DND-41 (cell line): ENCODE measurements around the gene BAX.

Source experiments
- ATAC-seq: fragments of 200-7000 bp; cut with Tn5 transposase; 3 replicates; pipeline ENCODE4 v1.9.1; 2021; ENCODE audit warnings: low read depth; ENCODE audit not compliant: insufficient read depth
- DNase-seq: peaks from one replicate; pipeline ENCODE4 v3.0.0-alpha.2; 2020
- H2AFZ ChIP-seq: 2 replicates; pipeline ENCODE4 v1.6.0; 2012; ENCODE audit warnings: low read depth, low read length
- H3K27ac ChIP-seq: 2 replicates; pipeline ENCODE4 v1.5.1; 2012; ENCODE audit warnings: low read length, inconsistent platforms
- H3K27me3 ChIP-seq: fragments of 200-600 bp; sonication (generic); 2 replicates; pipeline ENCODE4 v1.6.0; 2012; ENCODE audit warnings: low read length, mild to moderate bottlenecking, inconsistent platforms; ENCODE audit not compliant: insufficient read depth, poor library complexity
- H3K36me3 ChIP-seq: 2 replicates; pipeline ENCODE4 v1.5.1; 2012; ENCODE audit warnings: low read length, inconsistent platforms; ENCODE audit not compliant: insufficient read depth
- H3K4me1 ChIP-seq: 2 replicates; pipeline ENCODE4 v1.5.1; 2012; ENCODE audit warnings: mild to moderate bottlenecking, low read length; ENCODE audit not compliant: insufficient read depth
- H3K4me2 ChIP-seq: 2 replicates; pipeline ENCODE4 v1.6.0; 2012; ENCODE audit warnings: mild to moderate bottlenecking, moderate library complexity, low read length, inconsistent platforms; ENCODE audit not compliant: insufficient read depth
- H3K4me3 ChIP-seq, 2 experiments: fragments of 200-600 bp in 1 of 2; shearing (Covaris generic) in 1 of 2; 2 replicates each; pipeline ENCODE4 v1.5.1; 2012 to 2016; ENCODE audit warnings: inconsistent platforms in 2 of 2, low read length in 2 of 2, mild to moderate bottlenecking in 2 of 2, low read depth in 1 of 2, moderate library complexity in 1 of 2
- H3K79me2 ChIP-seq: 2 replicates; pipeline ENCODE4 v1.6.0; 2012; ENCODE audit warnings: low read length, inconsistent platforms; ENCODE audit not compliant: insufficient read depth
- H3K9ac ChIP-seq: 2 replicates; pipeline ENCODE4 v1.6.0; 2012; ENCODE audit warnings: low read depth, mild to moderate bottlenecking, inconsistent platforms, low read length, moderate library complexity
- H3K9me3 ChIP-seq: 2 replicates; pipeline ENCODE4 v1.5.1; 2012; ENCODE audit warnings: low read length, moderate library complexity, mild to moderate bottlenecking, inconsistent platforms; ENCODE audit not compliant: insufficient read depth, severe bottlenecking
- H4K20me1 ChIP-seq: 2 replicates; pipeline ENCODE4 v1.6.0; 2012; ENCODE audit warnings: low read length; ENCODE audit not compliant: insufficient read depth
- EZH2 ChIP-seq: IDR thresholded peaks from 3 replicates; pipeline ENCODE4 v1.6.1; 2012; ENCODE audit warnings: borderline replicate concordance, low read depth, mild to moderate bottlenecking, moderate library complexity, low read length, inconsistent platforms; ENCODE audit not compliant: severe bottlenecking
- TF ChIP-seq, protein P1 (sequence below): IDR thresholded peaks from 2 replicates; pipeline ENCODE4 v1.5.1; 2012; ENCODE audit warnings: borderline replicate concordance, low read length, moderate library complexity, mild to moderate bottlenecking; ENCODE audit not compliant: poor library complexity, severe bottlenecking; ENCODE audit errors: extremely low read depth

BAX gene

DNA sequence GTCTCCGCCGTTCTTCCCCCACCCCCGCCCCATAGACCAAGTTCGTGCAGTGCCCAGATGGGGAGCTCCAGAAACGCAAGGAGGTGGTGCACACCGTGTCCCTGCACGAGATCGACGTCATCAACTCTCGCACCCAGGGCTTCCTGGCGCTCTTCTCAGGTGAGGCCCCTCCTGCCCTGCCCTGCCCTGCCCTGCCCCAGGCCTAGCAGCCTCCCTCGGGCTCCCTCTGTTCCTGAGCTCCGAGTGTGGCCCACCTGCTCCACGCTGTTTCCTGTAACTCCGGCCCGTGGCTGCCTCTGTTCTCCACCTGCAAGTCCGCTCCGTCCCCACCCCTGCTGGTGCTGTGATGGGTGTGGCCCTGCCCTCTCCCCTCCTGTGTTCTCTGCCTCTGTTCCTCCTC, 55.8 kb downstream of the BAX start:
- 0 out of 3 replicates have a peak, but pooled peaks have one; percentile 16 for ATAC-seq
- DNase-seq = no peak
- peaks cover 24% of the 10 kb centered on the region for H4K20me1 ChIP-seq

DNA sequence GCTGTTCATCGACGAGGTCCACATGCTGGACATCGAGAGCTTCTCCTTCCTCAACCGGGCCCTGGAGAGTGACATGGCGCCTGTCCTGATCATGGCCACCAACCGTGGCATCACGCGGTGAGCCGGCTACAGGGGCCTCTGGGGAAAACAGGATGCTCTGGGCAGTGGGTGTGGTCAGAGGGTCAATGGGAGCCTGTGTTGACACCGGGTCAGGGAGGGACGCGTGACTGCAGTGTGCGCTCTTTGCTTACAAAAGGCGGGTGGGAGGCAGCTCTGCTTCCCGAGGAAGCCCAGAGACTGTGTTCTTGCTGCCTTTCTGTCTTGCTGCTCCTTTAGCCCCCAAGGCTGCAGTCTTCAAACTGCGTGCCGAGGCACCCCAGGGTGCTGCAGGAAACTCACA, 56.5 kb downstream of the BAX start:
- ATAC-seq = no peak
- Histone ChIP-seq H3K4me3 (no peak overlapping the region), H3K4me2 (no peak overlapping the region), H3K9me3 (no peaks in the 10 kb centered on the region), H4K20me1 (peaks cover 25% of the 10 kb centered on the region), H3K4me1 (no peaks in the 10 kb centered on the region), H3K27me3 (no peaks in the 10 kb centered on the region), H3K79me2 (no peaks in the 10 kb centered on the region), H3K27ac (no peak overlapping the region), H3K36me3 (peaks cover 85% of the 10 kb centered on the region), H3K9ac (no peak overlapping the region), H2AFZ (no peak overlapping the region)
- no peak for DNase-seq
- TF ChIP-seq, protein P1, sequence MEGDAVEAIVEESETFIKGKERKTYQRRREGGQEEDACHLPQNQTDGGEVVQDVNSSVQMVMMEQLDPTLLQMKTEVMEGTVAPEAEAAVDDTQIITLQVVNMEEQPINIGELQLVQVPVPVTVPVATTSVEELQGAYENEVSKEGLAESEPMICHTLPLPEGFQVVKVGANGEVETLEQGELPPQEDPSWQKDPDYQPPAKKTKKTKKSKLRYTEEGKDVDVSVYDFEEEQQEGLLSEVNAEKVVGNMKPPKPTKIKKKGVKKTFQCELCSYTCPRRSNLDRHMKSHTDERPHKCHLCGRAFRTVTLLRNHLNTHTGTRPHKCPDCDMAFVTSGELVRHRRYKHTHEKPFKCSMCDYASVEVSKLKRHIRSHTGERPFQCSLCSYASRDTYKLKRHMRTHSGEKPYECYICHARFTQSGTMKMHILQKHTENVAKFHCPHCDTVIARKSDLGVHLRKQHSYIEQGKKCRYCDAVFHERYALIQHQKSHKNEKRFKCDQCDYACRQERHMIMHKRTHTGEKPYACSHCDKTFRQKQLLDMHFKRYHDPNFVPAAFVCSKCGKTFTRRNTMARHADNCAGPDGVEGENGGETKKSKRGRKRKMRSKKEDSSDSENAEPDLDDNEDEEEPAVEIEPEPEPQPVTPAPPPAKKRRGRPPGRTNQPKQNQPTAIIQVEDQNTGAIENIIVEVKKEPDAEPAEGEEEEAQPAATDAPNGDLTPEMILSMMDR = no peak

More for the DNA sequence above, 55.8 kb downstream of the BAX start:
- Histone ChIP-seq H2AFZ (no peak overlapping the region), H3K36me3 (peaks cover 85% of the 10 kb centered on the region), H3K4me1 (no peaks in the 10 kb centered on the region), H3K4me2 (no peak overlapping the region), H3K9ac (no peak overlapping the region), H3K4me3 (no peak overlapping the region), H3K27ac (no peak overlapping the region), H3K27me3 (no peaks in the 10 kb centered on the region), H3K9me3 (no peaks in the 10 kb centered on the region), H3K79me2 (no peaks in the 10 kb centered on the region)
- TF ChIP-seq EZH2 = no peak
- TF ChIP-seq, protein P1 = no peak
